Measurements from ENCODE around the gene PARP8. TPM values are rescaled to one million over a fixed set of nuclear protein-coding genes. Genes with fewer than 3 reads are reported as not detected.
"Not testable (repeated sequence)": the region's sequence is repeated elsewhere in the genome, so short reads cannot be mapped to it uniquely, and the experiment has no call there.

PARP8 gene
- total RNA-seq, 2 donors from 2014 or later, result 5.4 to 6.7 TPM

DNA sequence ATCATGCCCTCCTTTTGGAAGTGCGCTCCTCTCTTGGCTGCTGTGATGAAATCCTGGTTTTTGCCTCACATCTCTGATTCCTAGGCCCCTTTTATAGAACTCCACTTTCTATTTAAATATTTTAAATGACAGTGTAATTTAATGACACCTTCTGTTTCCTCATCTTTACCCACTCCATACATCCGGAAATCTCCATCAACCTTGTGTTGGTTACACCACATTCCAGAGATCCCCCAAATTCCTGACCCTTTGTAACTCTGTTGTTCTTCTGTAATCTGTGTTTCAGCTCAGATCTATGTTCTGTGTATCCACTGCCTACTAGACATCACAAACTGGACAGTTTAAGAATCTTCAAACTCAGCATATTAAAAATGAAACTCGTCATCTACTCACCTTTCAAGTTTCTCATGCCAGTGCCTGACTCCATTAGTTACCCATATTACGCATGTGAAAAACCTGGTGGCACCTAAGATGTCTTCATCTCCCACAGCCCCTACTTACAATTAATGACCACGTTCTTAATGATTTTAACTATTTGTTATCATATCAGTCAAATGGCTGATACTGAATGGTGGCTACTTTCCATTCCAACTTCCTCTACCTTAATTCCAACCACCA lies 25.1 kb downstream of the PARP8 start:
- H3K4me3 ChIP-seq, result no peak overlapping the region
- H3K36me3 ChIP-seq, result no peaks in the 10 kb centered on the region
- DNase-seq, result no peak
- no peaks in the 10 kb centered on the region for H3K9me3 ChIP-seq
- TF ChIP-seq, protein P1, sequence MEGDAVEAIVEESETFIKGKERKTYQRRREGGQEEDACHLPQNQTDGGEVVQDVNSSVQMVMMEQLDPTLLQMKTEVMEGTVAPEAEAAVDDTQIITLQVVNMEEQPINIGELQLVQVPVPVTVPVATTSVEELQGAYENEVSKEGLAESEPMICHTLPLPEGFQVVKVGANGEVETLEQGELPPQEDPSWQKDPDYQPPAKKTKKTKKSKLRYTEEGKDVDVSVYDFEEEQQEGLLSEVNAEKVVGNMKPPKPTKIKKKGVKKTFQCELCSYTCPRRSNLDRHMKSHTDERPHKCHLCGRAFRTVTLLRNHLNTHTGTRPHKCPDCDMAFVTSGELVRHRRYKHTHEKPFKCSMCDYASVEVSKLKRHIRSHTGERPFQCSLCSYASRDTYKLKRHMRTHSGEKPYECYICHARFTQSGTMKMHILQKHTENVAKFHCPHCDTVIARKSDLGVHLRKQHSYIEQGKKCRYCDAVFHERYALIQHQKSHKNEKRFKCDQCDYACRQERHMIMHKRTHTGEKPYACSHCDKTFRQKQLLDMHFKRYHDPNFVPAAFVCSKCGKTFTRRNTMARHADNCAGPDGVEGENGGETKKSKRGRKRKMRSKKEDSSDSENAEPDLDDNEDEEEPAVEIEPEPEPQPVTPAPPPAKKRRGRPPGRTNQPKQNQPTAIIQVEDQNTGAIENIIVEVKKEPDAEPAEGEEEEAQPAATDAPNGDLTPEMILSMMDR (IDR thresholded peaks at IDR 0.05), result no peak
- no peak overlapping the region for H3K9ac ChIP-seq (ENCODE audit: low read depth in 2 of 2, low read length in 2 of 2)
- intact Hi-C loops (cut with DNase I), result no loop called here
- H3K27ac ChIP-seq, result no peak overlapping the region
- no peaks in the 10 kb centered on the region for H3K4me1 ChIP-seq
- H3K27me3 ChIP-seq, result no peaks in the 10 kb centered on the region

DNA sequence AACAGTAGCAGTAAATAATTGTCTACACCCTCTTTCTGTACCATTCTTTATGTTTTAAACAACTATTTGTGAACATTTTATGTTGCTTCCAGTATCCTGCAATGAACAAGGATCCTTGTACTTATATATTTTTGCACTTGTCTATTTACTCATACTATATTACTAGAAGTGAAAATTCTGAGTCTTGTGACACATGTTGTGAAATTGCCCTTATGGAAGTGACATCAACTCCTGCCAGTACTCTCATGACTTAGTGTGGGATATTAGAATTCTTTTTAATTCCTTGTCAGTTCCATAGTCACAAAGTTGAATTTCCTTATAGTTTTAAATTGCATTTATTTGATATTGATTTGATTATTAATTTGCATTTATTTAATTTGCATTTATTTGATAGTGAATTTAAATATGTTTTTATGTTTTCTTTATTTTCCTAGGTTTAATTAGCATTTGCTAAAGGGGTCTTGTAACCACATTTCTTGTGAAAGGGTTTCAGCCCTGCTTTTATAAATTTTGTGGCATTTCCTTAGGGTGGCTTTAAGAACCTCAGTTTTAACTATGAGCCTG lies 27.7 kb downstream of the PARP8 start:
- Histone ChIP-seq H3K27ac (no peak overlapping the region), H3K27me3 (no peaks in the 10 kb centered on the region), H3K9me3 (no peaks in the 10 kb centered on the region), H3K4me3 (no peak overlapping the region), H3K4me1 (no peaks in the 10 kb centered on the region), H3K9ac (ENCODE audit: low read depth in 2 of 2, low read length in 2 of 2) (no peak overlapping the region), H3K36me3 (no peaks in the 10 kb centered on the region)
- DNase-seq, result no peak
- TF ChIP-seq, protein P1 (IDR thresholded peaks at IDR 0.05), result no peak
- intact Hi-C loops (cut with DNase I), result no loop called here

- H3K4me1 ChIP-seq; H3K4me3 ChIP-seq; H3K9me3 ChIP-seq; H3K27ac ChIP-seq; H3K27me3 ChIP-seq; H3K9ac ChIP-seq (ENCODE audit: low read depth in 2 of 2, low read length in 2 of 2); DNase-seq; intact Hi-C loops (cut with DNase I); H3K36me3 ChIP-seq: not testable (repeated sequence)
These were observed 28.2 kb downstream of the PARP8 start for GRCh38 chr5:50694626-50695025.

GRCh38 chr5:50697739-50698138 lies 31.3 kb downstream of the PARP8 start:
- TF ChIP-seq, protein P1 (IDR thresholded peaks at IDR 0.05), result no peak
- Histone ChIP-seq H3K4me1 (no peaks in the 10 kb centered on the region), H3K27me3 (no peaks in the 10 kb centered on the region), H3K4me3 (no peak overlapping the region), H3K36me3 (no peaks in the 10 kb centered on the region), H3K9ac (ENCODE audit: low read depth in 2 of 2, low read length in 2 of 2) (no peak overlapping the region), H3K27ac (no peak overlapping the region), H3K9me3 (no peaks in the 10 kb centered on the region)
- intact Hi-C loops (cut with DNase I), result no loop called here
- DNase-seq, result no peak

- intact Hi-C loops (cut with DNase I), result no loop called here
- Histone ChIP-seq H3K9me3 (no peaks in the 10 kb centered on the region), H3K27ac (no peak overlapping the region), H3K9ac (ENCODE audit: low read depth in 2 of 2, low read length in 2 of 2) (no peak overlapping the region), H3K4me1 (no peaks in the 10 kb centered on the region), H3K27me3 (no peaks in the 10 kb centered on the region), H3K36me3 (no peaks in the 10 kb centered on the region), H3K4me3 (no peak overlapping the region)
- TF ChIP-seq, protein P1 (IDR thresholded peaks at IDR 0.05), result no peak
- no peak for DNase-seq
These were observed 33.3 kb downstream of the PARP8 start for GRCh38 chr5:50699737-50700136.

GRCh38 chr5:50700706-50701105 lies 34.3 kb downstream of the PARP8 start:
- intact Hi-C loops (cut with DNase I), result no loop called here
- Histone ChIP-seq H3K4me1 (no peaks in the 10 kb centered on the region), H3K9ac (ENCODE audit: low read depth in 2 of 2, low read length in 2 of 2) (no peak overlapping the region), H3K27me3 (no peaks in the 10 kb centered on the region), H3K4me3 (no peak overlapping the region), H3K27ac (no peak overlapping the region), H3K36me3 (no peaks in the 10 kb centered on the region), H3K9me3 (no peaks in the 10 kb centered on the region)
- TF ChIP-seq, protein P1 (IDR thresholded peaks at IDR 0.05), result no peak
- no peak for DNase-seq

Measured in colonic mucosa (tissue), 4 donors.